Type B pancreatic cell (in vitro differentiated cells): ENCODE measurements around the gene CSAG1. TPM values are rescaled to one million over a fixed set of nuclear protein-coding genes. Genes with fewer than 3 reads are reported as not detected.
"Not testable (repeated sequence)": the region's sequence is repeated elsewhere in the genome, so short reads cannot be mapped to it uniquely, and the experiment has no call there.

ENCODE experiments used
- DNase-seq: peaks from one replicate; pipeline ENCODE4 v3.0.0; 2021; ENCODE audit warnings: mixed read lengths; ENCODE audit not compliant: unreplicated experiment; ENCODE audit errors: extremely low spot score
- H3K27ac Mint-ChIP-seq: 2 replicates; pipeline ENCODE4 v1.8.0; 2021; ENCODE audit warnings: mild to moderate bottlenecking, mixed read lengths
- H3K27me3 Mint-ChIP-seq: 2 replicates; pipeline ENCODE4 v1.8.0; 2021; ENCODE audit warnings: mixed read lengths
- H3K36me3 Mint-ChIP-seq: 2 replicates; pipeline ENCODE4 v1.8.0; 2021; ENCODE audit warnings: mixed read lengths
- H3K4me1 Mint-ChIP-seq: one replicate; pipeline ENCODE4 v1.8.0; 2021; ENCODE audit warnings: mixed read lengths; ENCODE audit not compliant: unreplicated experiment
- H3K4me3 Mint-ChIP-seq: 2 replicates; pipeline ENCODE4 v1.8.0; 2021; ENCODE audit warnings: mild to moderate bottlenecking, mixed read lengths
- H3K9me3 Mint-ChIP-seq: 2 replicates; pipeline ENCODE4 v1.8.0; 2021; ENCODE audit warnings: mixed read lengths
- total RNA-seq: library from RNA; stranded (reverse); gene quantifications from 2 replicates; pipeline ENCODE4 v1.2.1, GENCODE V29; 2021; ENCODE audit warnings: low replicate concordance

The CSAG1 gene
- total RNA-seq, 1 donor from 2014 or later, result not detected

DNA sequence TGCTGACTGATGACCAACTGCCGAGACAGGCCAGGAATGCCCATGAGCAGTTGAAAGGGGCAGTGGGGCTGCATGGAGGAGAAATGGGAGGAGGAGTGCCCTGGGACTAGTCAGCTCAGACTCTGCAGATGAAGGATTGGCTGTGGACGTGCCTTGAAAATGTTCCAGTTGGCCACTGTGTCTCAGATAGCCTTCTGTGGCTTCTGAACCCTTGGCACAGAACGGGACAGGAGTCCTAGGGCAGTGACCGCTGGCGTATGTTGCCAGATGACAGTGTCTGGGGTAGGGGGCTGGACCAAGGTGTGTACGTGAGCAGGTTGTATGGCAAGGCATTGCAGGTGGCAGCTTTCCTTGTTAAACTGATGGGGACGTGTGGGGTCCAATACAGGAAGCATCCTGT lies 27.0 kb downstream of the CSAG1 start:
- H3K36me3 Mint-ChIP-seq, H3K9me3 Mint-ChIP-seq, H3K4me3 Mint-ChIP-seq, H3K27me3 Mint-ChIP-seq, H3K27ac Mint-ChIP-seq, DNase-seq, H3K4me1 Mint-ChIP-seq: not testable (repeated sequence)

GRCh38 chrX:152700390-152700789 lies 33.1 kb downstream of the CSAG1 start:
- not testable (repeated sequence) for H3K27me3 Mint-ChIP-seq, H3K4me3 Mint-ChIP-seq, H3K27ac Mint-ChIP-seq, H3K9me3 Mint-ChIP-seq, DNase-seq, H3K36me3 Mint-ChIP-seq, H3K4me1 Mint-ChIP-seq

GRCh38 chrX:152697952-152698931 lies 35.3 kb downstream of the CSAG1 start, which contains the start of gene MAGEA3:
Gene MAGEA3 (plus strand): TSS chrX:152698794. CDS start chrX:152700833, 2,039 bp downstream.
- H3K27me3 Mint-ChIP-seq, DNase-seq, H3K4me3 Mint-ChIP-seq, H3K4me1 Mint-ChIP-seq, H3K36me3 Mint-ChIP-seq, H3K9me3 Mint-ChIP-seq, H3K27ac Mint-ChIP-seq: not testable (repeated sequence)

DNA sequence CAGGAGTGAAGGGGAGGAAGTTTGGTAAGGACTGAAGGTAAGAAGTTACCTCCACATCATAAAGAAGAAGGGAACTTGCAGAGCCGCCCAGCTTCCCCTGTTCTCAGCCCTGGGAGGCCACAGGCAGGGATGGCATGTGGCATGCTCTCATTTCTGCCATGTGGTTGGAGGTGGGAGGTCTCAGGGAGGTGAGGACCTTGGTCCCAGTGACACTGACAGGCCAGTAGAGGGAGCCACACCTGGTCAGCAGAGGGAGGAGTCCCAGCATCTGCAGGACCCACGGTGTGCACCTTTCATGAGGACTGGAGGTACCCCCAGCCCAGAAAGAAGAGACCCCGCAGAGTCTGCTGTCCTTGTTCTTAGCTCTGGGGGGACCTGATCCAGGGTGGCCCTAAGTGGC lies 52.5 kb downstream of the CSAG1 start:
- H3K4me3 Mint-ChIP-seq, H3K27ac Mint-ChIP-seq, H3K27me3 Mint-ChIP-seq, H3K9me3 Mint-ChIP-seq, H3K36me3 Mint-ChIP-seq, H3K4me1 Mint-ChIP-seq, DNase-seq: not testable (repeated sequence)

Other genes starting within 250 kb of the CSAG1 start
- gene GABRQ, start 95.8 kb downstream of the CSAG1 start, total RNA-seq, result 1.0 and 6.1 TPM in 2 replicates
- gene MAGEA3, start 34.9 kb downstream of the CSAG1 start, total RNA-seq, result not detected in 2 replicates
- 0.40 TPM in 1 of 2 replicates, not detected in the other for gene CSAG2, start 24.4 kb downstream of the CSAG1 start, total RNA-seq
- gene MAGEA2B, start 19.1 kb downstream of the CSAG1 start, total RNA-seq, result 1.1 TPM in 1 of 2 replicates, not detected in the other
- gene MAGEA12, start within 50 bp of the CSAG1 start, total RNA-seq, result not detected in 2 replicates
- 0.69 TPM in 1 of 2 replicates, not detected in the other for gene MAGEA2, start 20.1 kb upstream of the CSAG1 start, total RNA-seq
- gene CSAG3, start 25.5 kb upstream of the CSAG1 start, total RNA-seq, result 0.40 TPM in 1 of 2 replicates, not detected in the other
- gene MAGEA6, start 36.0 kb upstream of the CSAG1 start, total RNA-seq, result not detected in 2 replicates
- 52.4 and 66.3 TPM in 2 replicates for gene CETN2, start 97.0 kb upstream of the CSAG1 start, total RNA-seq
- 27.5 and 28.0 TPM in 2 replicates for gene NSDHL, start 97.3 kb upstream of the CSAG1 start, total RNA-seq
- 45.4 and 99.1 TPM in 2 replicates for gene ZNF185, start 164.3 kb upstream of the CSAG1 start, total RNA-seq